PC-9 (cell line): ENCODE measurements around the gene EXOG. TPM values are rescaled to one million over a fixed set of nuclear protein-coding genes. Genes with fewer than 3 reads are reported as not detected.

Experiments
- BruUV-seq: library from RNA; stranded (reverse); fragments of 400-500 nt; replicated peaks from 2 replicates; lab custom pipeline; 2021; lab: Mats Ljungman, UMichigan
- CTCF ChIA-PET: fragments of 300-600 bp; sonication (Branson Sonifier 250); formaldehyde crosslinking; loops from one replicate; lab custom pipeline; 2022; ENCODE audit warnings: antibody characterized with exemption; lab: Charles Lee
- POLR2A ChIA-PET: fragments of 300-600 bp; sonication (Branson Sonifier 250); formaldehyde crosslinking; loops from one replicate; lab custom pipeline; 2022; ENCODE audit warnings: antibody characterized with exemption; ENCODE audit not compliant: unreplicated experiment; lab: Charles Lee
- DNase-seq, 2 experiments: peaks; one replicate each; pipeline versions ENCODE4 v3.0.0 to v3.0.0-alpha.2; 2015 to 2022; ENCODE audit warnings: mixed read lengths in 1 of 2
- H2AFZ ChIP-seq: fragments of 200-600 bp; sonication (generic); 2 replicates; pipeline ENCODE4 v1.8.1; 2017; ENCODE audit warnings: antibody characterized with exemption
- H3F3A ChIP-seq: fragments of 200-600 bp; sonication (generic); 2 replicates; pipeline ENCODE4 v1.8.1; 2017; ENCODE audit warnings: antibody characterized with exemption, mild to moderate bottlenecking, low read depth; ENCODE audit not compliant: insufficient read depth
- H3K27ac ChIP-seq: fragments of 200-600 bp; sonication (generic); 2 replicates; pipeline ENCODE4 v1.6.1; 2016; ENCODE audit warnings: mixed run types
- H3K27me3 ChIP-seq: fragments of 200-600 bp; sonication (generic); 2 replicates; pipeline ENCODE4 v1.6.1; 2016; ENCODE audit warnings: low read depth, mixed run types; ENCODE audit not compliant: insufficient read depth
- H3K36me3 ChIP-seq: fragments of 200-600 bp; sonication (generic); 2 replicates; pipeline ENCODE4 v1.6.1; 2016; ENCODE audit warnings: low read depth, mixed run types
- H3K4me1 ChIP-seq: fragments of 200-600 bp; sonication (generic); replicated peaks from 2 replicates; pipeline ENCODE4 v1.6.1; 2016; ENCODE audit warnings: mixed run types; ENCODE audit not compliant: insufficient read depth
- H3K4me2 ChIP-seq: fragments of 200-600 bp; sonication (generic); 2 replicates; pipeline ENCODE4 v1.6.1; 2017; ENCODE audit warnings: mixed run types
- H3K4me3 ChIP-seq: fragments of 200-600 bp; sonication (generic); 2 replicates; pipeline ENCODE4 v1.6.1; 2016; ENCODE audit warnings: mixed run types
- H3K79me2 ChIP-seq: fragments of 200-600 bp; sonication (generic); 2 replicates; pipeline ENCODE4 v1.6.1; 2017; ENCODE audit warnings: low read depth, mixed run types
- H3K9me2 ChIP-seq: fragments of 200-600 bp; sonication (generic); 2 replicates; pipeline ENCODE4 v1.8.1; 2017; ENCODE audit warnings: mild to moderate bottlenecking; ENCODE audit not compliant: insufficient read depth
- H3K9me3 ChIP-seq: fragments of 200-600 bp; sonication (generic); 2 replicates; pipeline ENCODE4 v1.8.1; 2016; ENCODE audit warnings: low read depth; ENCODE audit not compliant: insufficient read depth
- H4K20me1 ChIP-seq: fragments of 200-600 bp; sonication (generic); 2 replicates; pipeline ENCODE4 v1.8.1; 2017; ENCODE audit not compliant: insufficient read depth
- EZH2 ChIP-seq: fragments of 200-600 bp; sonication (generic); IDR thresholded peaks from 2 replicates; pipeline ENCODE4 v1.8.0; 2017; ENCODE audit warnings: antibody characterized with exemption, low read depth
- intact Hi-C: fragments of 100-400 bp; cut with micrococcal nuclease; formaldehyde crosslinking; loops from one replicate; pipeline ENCODE4 v1.10.0; 2022; ENCODE audit not compliant: unreplicated experiment
- total RNA-seq: library from RNA; stranded (reverse); gene quantifications from 2 replicates; pipeline ENCODE4 v1.2.3, GENCODE V29; 2021
- TF ChIP-seq, protein P1 (sequence below): fragments of 200-600 bp; sonication (generic); conservative IDR thresholded peaks from 2 replicates; pipeline ENCODE4 v1.6.1; 2017; ENCODE audit warnings: mixed run types, antibody characterized with exemption, mild to moderate bottlenecking, moderate library complexity

EXOG gene
- total RNA-seq, 1 experiment from 2014 or later = 7.5 TPM

- no peaks in the 10 kb centered on the region for H3K27me3 ChIP-seq
- H3K27ac ChIP-seq = no peak overlapping the region
- H3K4me2 ChIP-seq = no peak overlapping the region
- peaks cover 5% of the 10 kb centered on the region; the same call in 1 of the 2 replicates for H3K79me2 ChIP-seq
- no peak overlapping the region for H3K4me3 ChIP-seq
- no peak for TF ChIP-seq EZH2
- TF ChIP-seq, protein P1, sequence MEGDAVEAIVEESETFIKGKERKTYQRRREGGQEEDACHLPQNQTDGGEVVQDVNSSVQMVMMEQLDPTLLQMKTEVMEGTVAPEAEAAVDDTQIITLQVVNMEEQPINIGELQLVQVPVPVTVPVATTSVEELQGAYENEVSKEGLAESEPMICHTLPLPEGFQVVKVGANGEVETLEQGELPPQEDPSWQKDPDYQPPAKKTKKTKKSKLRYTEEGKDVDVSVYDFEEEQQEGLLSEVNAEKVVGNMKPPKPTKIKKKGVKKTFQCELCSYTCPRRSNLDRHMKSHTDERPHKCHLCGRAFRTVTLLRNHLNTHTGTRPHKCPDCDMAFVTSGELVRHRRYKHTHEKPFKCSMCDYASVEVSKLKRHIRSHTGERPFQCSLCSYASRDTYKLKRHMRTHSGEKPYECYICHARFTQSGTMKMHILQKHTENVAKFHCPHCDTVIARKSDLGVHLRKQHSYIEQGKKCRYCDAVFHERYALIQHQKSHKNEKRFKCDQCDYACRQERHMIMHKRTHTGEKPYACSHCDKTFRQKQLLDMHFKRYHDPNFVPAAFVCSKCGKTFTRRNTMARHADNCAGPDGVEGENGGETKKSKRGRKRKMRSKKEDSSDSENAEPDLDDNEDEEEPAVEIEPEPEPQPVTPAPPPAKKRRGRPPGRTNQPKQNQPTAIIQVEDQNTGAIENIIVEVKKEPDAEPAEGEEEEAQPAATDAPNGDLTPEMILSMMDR = no peak
- H2AFZ ChIP-seq = no peak overlapping the region
- CTCF ChIA-PET = no interaction called here
- H3K4me1 ChIP-seq = 0 out of 2 replicates have a peak, but pooled peaks cover 4% of the 10 kb centered on the region
- POLR2A ChIA-PET = no interaction called here
- DNase-seq = no peak
- H3K9me2 ChIP-seq = no peaks in the 10 kb centered on the region
- H4K20me1 ChIP-seq = no peaks in the 10 kb centered on the region
- no peaks in the 10 kb centered on the region for H3K9me3 ChIP-seq
- no TSS peak for BruUV-seq
- no peaks in the 10 kb centered on the region for H3K36me3 ChIP-seq
- intact Hi-C loops = no loop called here
- no peaks in the 10 kb centered on the region for H3F3A ChIP-seq
These were observed 4.7 kb downstream of the EXOG start for GRCh38 chr3:38500688-38501417.

GRCh38 chr3:38507120-38507519, 11.0 kb downstream of the EXOG start:
- H3K4me2 ChIP-seq = no peak overlapping the region
- H3K27ac ChIP-seq = no peak overlapping the region
- TF ChIP-seq EZH2 = no peak
- H3F3A ChIP-seq = no peaks in the 10 kb centered on the region
- H3K79me2 ChIP-seq = no peaks in the 10 kb centered on the region
- no peaks in the 10 kb centered on the region for H3K4me1 ChIP-seq
- H4K20me1 ChIP-seq = no peaks in the 10 kb centered on the region
- no TSS peak for BruUV-seq
- H3K9me2 ChIP-seq = no peaks in the 10 kb centered on the region
- H3K4me3 ChIP-seq = no peak overlapping the region
- ChIA-PET CTCF (no interaction called here), POLR2A (no interaction called here)
- no peak overlapping the region for H2AFZ ChIP-seq
- H3K36me3 ChIP-seq = peaks cover 7% of the 10 kb centered on the region; the same call in 1 of the 2 replicates
- intact Hi-C loops = no loop called here
- H3K9me3 ChIP-seq = no peaks in the 10 kb centered on the region
- no peaks in the 10 kb centered on the region for H3K27me3 ChIP-seq
- no peak for DNase-seq

DNA sequence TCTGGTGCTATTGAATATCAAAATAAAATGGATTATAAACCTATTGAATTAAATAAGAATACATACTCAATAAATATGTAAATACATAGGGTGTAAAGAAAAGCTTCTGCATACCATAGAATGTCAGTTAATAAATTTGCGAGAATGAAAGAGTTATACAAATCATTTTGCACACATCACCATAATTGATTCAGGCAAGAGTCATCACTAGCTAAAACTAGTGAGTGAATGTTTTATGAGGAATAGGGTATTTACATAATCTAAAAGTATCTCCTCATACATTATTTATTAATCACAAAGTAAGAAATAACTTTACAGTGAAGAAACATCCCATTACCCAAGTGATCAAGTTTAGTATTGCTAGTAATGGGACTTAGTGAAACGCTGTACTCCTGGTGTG, 13.6 kb downstream of the EXOG start:
- BruUV-seq = no TSS peak
- H3K4me3 ChIP-seq = no peak overlapping the region
- POLR2A ChIA-PET = no interaction called here

More for the DNA sequence above, 13.6 kb downstream of the EXOG start:
- no peaks in the 10 kb centered on the region for H3K9me3 ChIP-seq
- TF ChIP-seq, protein P1 = no peak
- no peak for TF ChIP-seq EZH2
- DNase-seq = no peak
- peaks cover 8% of the 10 kb centered on the region; the same call in 1 of the 2 replicates for H3K36me3 ChIP-seq
- H3K4me1 ChIP-seq = no peaks in the 10 kb centered on the region
- CTCF ChIA-PET = no interaction called here
- no peak overlapping the region for H3K27ac ChIP-seq
- no peaks in the 10 kb centered on the region for H4K20me1 ChIP-seq
- intact Hi-C loops = no loop called here
- no peaks in the 10 kb centered on the region for H3K79me2 ChIP-seq
- no peaks in the 10 kb centered on the region for H3K27me3 ChIP-seq
- no peaks in the 10 kb centered on the region for H3K9me2 ChIP-seq
- H3K4me2 ChIP-seq = no peak overlapping the region
- H3F3A ChIP-seq = no peaks in the 10 kb centered on the region
- no peak overlapping the region for H2AFZ ChIP-seq
